Measurements from ENCODE around the gene CFAP47. TPM values are rescaled to one million over a fixed set of nuclear protein-coding genes. Genes with fewer than 3 reads are reported as not detected.
"Not testable (repeated sequence)": the region's sequence is repeated elsewhere in the genome, so short reads cannot be mapped to it uniquely, and the experiment has no call there.

The CFAP47 gene
- total and polyA plus RNA-seq, 2 of the 13 experiments (the other 11 are each of a cell fraction or from before 2014, with no cell fraction given) = not detected

GRCh38 chrX:36087366-36087765 lies 167.8 kb downstream of the CFAP47 start:
- intact Hi-C loops (cut with micrococcal nuclease; ENCODE audit: unreplicated experiment) (no loop called here), in situ Hi-C loops (cut with HindIII; ENCODE audit: extremely low pct_ligation_motif_present, low pct_unique_long_range_greater_than_20kb) (no loop called here)
- CTCF ChIA-PET (ENCODE audit: low intra/inter-chr PET ratio, low total read pairs) = no interaction called here
- DNase-seq (ENCODE audit: low spot score) = no peak
- ATAC-seq = no peak
- no peaks in the 10 kb centered on the region for H4K20me1 ChIP-seq (ENCODE audit: insufficient read depth, low read length)
- no peaks in the 10 kb centered on the region for H3K27me3 ChIP-seq (ENCODE audit: control insufficient read depth in 1 of 2, insufficient read depth in 2 of 2, low read length in 2 of 2)
- no peaks in the 10 kb centered on the region for H3K36me3 ChIP-seq (replicated peaks in 1 of 2; ENCODE audit: control insufficient read depth in 1 of 2, insufficient read depth in 2 of 2, low read length in 2 of 2)
- POLR2A ChIA-PET = no interaction called here
- no TSS peak for BruUV-seq (replicated peaks)
- H3K27ac ChIP-seq (ENCODE audit: extremely low read length, insufficient read depth, low read length) = no peak overlapping the region
- H3K4me2 ChIP-seq (ENCODE audit: low read depth, low read length) = no peak overlapping the region
- TF ChIP-seq ZKSCAN5 (CRISPR knock-in tag; IDR thresholded peaks at IDR 0.05) (no peak), AHR (CRISPR knock-in tag; IDR thresholded peaks at IDR 0.05) (no peak), MAZ (IDR thresholded peaks at IDR 0.05; ENCODE audit: borderline replicate concordance, low read depth, low read length) (no peak), MAZ (CRISPR knock-in tag; IDR thresholded peaks at IDR 0.05; ENCODE audit: low read depth) (no peak), TFDP1 (CRISPR knock-in tag; IDR thresholded peaks at IDR 0.05; ENCODE audit: borderline replicate concordance) (no peak), ZXDC (CRISPR knock-in tag; IDR thresholded peaks at IDR 0.05) (no peak), ZNF512B (CRISPR knock-in tag; IDR thresholded peaks at IDR 0.05; ENCODE audit: borderline replicate concordance) (no peak), PRDM10 (CRISPR knock-in tag; IDR thresholded peaks at IDR 0.05; ENCODE audit: low read depth) (no peak)
- H3K9ac ChIP-seq (ENCODE audit: insufficient read depth, low read depth, low read length) = no peak overlapping the region
- H3K79me2 ChIP-seq (ENCODE audit: insufficient read depth, low read length) = no peaks in the 10 kb centered on the region
- no peak for FAIRE-seq
- WGBS (ENCODE audit: low lambda C conversion rate) = 3% methylated on average over 2 of the region's 2 CpGs
- no peak overlapping the region for H2AFZ ChIP-seq (ENCODE audit: low read length)
- no peaks in the 10 kb centered on the region for H3K4me1 ChIP-seq (ENCODE audit: insufficient read depth, low read length)
- no peak overlapping the region for H3K4me3 ChIP-seq (replicated peaks in 1 of 3; ENCODE audit: insufficient read depth in 1 of 3, low read depth in 2 of 3, low read length in 3 of 3)
- no peaks in the 10 kb centered on the region for H3K9me3 ChIP-seq (ENCODE audit: low read length)

- H2AFZ ChIP-seq (ENCODE audit: low read length); BruUV-seq (replicated peaks); POLR2A ChIA-PET; CTCF ChIA-PET (ENCODE audit: low intra/inter-chr PET ratio, low total read pairs); H3K4me3 ChIP-seq (replicated peaks in 1 of 3; ENCODE audit: insufficient read depth in 1 of 3, low read depth in 2 of 3, low read length in 3 of 3); intact Hi-C loops (cut with micrococcal nuclease; ENCODE audit: unreplicated experiment); DNase-seq (ENCODE audit: low spot score); H3K4me1 ChIP-seq (ENCODE audit: insufficient read depth, low read length); H3K79me2 ChIP-seq (ENCODE audit: insufficient read depth, low read length); H3K27ac ChIP-seq (ENCODE audit: extremely low read length, insufficient read depth, low read length); H3K36me3 ChIP-seq (replicated peaks in 1 of 2; ENCODE audit: control insufficient read depth in 1 of 2, insufficient read depth in 2 of 2, low read length in 2 of 2); ATAC-seq; H3K4me2 ChIP-seq (ENCODE audit: low read depth, low read length); in situ Hi-C loops (cut with HindIII; ENCODE audit: extremely low pct_ligation_motif_present, low pct_unique_long_range_greater_than_20kb); H3K9ac ChIP-seq (ENCODE audit: insufficient read depth, low read depth, low read length); H4K20me1 ChIP-seq (ENCODE audit: insufficient read depth, low read length); H3K27me3 ChIP-seq (ENCODE audit: control insufficient read depth in 1 of 2, insufficient read depth in 2 of 2, low read length in 2 of 2); H3K9me3 ChIP-seq (ENCODE audit: low read length); FAIRE-seq: not testable (repeated sequence)
- WGBS (ENCODE audit: low lambda C conversion rate) = 47% methylated on average over 10 of the region's 10 CpGs
Observed at GRCh38 chrX:36088939-36089338, 169.4 kb downstream of the CFAP47 start.

All from HepG2 (cell line).